ENCODE results near the gene SEL1L3.

- TF ChIP-seq CTCF (IDR thresholded peaks at IDR 0.05) (no peak), POLR2A (IDR thresholded peaks at IDR 0.05) (no peak)
Observed at GRCh38 chr4:25826074-25826752, 36.6 kb downstream of the SEL1L3 start.
